GM19239 (cell line): ENCODE measurements around the gene NEDD4L.
"Not testable (repeated sequence)": the region's sequence is repeated elsewhere in the genome, so short reads cannot be mapped to it uniquely, and the experiment has no call there.

Experiments used
- DNase-seq: peaks from one replicate; pipeline ENCODE4 v3.0.0; 2011; ENCODE audit warnings: low spot score; ENCODE audit not compliant: insufficient read length
- FAIRE-seq: peaks from 2 replicates; lab custom pipeline; 2011; peaks lifted over from hg19 to GRCh38; lab: Jason Lieb, UNC

Gene NEDD4L

DNA sequence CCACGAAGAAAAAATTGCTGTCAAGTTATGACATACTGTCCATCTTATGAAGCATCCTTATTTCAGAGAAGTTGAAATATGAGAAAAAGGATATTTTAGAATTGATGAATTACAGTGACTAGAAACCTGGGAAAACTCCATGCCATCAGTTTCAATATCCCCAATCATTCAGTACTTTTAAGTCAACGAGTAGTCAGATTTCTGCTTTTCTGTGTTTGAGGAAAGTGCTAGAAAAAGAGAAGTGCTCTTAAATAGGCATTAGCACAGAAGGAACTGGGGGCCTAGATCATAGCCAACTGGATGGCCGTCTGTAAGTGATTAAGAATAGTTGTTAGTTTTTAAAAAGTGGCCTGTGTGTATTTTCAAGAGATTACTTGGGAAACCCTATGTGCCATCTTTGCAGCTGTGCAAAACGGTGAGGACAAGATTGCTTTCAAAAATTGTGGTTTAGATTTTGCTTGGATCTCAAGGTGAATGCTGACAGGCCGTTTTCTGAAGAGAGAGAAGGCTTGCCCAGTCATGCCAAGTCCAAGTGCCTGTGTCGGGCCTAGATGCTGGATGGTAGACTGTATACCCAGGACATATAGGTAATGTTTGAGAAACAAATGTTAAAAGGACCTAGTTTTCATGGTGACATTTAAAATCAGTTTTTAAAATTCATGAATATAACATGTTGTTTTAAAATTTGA, 5.1 kb downstream of the NEDD4L start:
- peak; percentile 21 for FAIRE-seq
- DNase-seq: no peak

DNA sequence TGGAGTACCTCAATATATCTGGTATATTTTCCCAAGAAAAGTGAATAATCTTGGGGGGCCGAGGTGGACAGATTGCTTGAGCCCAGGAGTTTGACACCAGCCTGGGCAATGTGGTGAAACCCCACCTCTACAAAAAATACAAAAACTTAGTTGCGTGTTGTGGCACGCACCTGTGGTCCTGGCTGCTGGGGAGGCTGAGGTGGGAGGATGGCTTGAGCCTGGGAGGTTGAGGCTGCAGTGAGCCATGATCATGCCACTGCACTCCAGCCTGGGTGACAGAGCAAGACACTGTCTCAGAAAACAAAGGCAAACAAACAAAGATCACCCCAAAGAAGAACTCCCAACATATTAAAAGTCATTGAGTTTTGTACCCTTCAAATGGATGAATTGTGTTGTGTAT, 6.9 kb downstream of the NEDD4L start:
- not testable (repeated sequence) for DNase-seq, FAIRE-seq

DNA sequence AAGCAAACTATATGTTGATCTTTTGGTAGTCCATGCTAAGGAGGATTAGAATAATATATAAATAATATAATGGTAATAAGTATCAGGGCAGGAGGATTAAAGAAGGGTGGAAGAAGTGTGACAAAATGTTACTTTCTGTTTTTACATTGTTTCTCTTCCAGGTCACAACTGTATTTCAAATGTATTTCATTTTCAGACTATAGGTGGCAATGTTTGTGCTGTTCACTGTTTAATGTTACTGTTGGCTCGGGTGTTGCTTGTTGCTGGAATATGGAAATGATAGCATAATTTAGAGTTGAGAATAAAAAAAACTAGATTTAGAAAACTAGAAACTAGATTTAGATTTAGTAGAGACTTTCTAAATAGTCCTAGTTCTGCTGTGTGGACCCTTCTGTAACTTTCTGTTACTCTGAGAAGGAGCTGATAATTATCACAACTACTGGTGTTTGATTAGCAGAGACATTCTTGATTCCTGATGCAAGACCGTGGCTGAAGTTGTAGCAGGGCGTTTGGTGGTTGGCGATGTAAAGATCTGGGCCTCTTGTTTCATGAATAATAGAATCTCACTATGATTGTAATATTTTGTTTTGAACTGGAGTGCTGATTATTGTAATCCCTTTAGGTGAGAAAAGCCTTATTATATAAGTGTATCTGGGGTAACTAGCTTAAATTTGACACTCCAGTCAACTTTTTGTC, 7.9 kb downstream of the NEDD4L start:
- DNase-seq (peak; percentile 30), FAIRE-seq (peak; percentile 76)

DNA sequence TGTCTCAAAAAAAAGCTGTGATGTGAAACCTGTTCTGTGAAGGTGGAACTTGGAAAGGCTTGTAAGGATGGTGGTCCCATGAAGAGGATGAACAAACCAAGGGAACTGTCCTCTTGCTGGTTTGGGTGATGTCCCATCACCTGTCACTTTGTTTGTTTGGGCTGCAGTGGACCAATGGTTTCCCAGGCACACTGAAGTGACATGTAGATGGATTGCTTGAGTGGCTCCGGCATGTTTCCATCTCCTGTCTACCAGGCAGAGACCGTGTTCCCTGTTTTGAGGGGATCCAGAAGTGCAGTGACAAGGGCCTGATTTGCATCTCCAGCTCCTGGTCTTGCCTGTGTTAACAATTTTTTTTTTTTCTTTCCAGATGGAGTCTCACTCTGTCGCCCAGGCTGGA, 8.9 kb downstream of the NEDD4L start:
- DNase-seq (no peak), FAIRE-seq (no peak)

DNA sequence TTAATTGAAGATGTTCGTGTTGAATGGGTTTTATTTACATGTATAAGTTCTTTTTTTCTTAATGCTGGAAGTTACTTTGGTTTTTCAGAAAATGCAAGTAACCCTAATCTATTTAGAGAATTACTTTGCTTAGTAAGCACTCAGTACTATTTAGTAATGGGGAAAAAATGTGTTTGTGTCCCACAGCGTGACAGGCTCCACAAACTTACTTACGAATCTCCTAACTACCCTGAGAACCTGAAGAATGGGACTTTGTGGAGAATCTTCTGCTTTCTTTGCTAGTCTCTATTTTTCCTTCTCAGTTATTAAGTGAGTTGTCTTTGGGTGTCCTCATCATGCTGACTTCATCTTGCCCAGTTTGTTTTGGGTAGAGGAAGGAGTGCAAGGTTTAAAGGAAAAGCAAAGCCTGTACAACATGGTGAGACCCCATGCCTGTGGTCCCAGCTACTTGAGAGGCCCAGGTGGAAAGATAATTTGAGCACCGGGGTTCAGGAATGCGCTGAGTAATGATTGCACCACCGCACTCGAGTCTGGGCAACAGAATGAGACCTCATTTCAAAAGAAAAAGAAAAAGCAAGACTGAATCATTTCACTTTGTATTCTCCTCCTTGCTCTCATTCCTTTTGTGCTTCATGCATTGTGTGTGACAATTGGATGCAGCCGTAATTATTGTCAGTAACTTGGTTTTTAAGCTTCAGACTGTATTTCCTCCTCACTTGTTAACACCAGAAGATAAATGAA, 10.2 kb downstream of the NEDD4L start:
- FAIRE-seq (no peak), DNase-seq (no peak)

DNA sequence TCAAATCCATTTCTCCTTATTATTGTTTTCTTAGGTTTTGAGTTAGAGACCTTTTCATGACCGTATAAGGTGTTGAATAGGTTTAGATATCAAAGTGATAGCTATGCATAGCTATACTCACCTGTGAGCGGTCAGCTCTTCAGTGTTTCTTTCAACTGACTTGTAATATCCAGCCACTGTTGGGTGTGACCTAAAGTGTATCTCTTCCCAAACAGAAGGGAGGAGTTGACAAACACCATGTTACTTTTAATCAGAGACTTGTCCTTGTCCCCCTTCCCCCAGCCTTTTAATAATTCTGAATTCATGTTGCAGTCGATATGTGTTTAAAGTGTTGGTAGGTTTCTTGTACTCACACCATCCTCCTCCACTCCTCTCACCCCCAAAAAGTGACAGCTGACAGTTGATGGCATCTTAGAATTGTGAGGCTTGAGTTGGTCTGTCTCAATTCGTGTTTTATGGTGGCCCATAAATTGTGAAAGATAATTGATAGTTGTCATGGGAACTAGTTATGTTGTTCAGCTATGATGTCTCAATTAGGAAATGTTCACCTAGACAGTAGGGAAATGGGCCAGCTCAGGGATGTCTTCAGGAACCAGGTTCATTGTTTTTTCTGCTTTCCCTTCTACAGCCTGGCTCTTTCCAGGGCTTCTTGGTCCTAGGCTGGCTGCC, 12.0 kb downstream of the NEDD4L start:
- no peak for FAIRE-seq
- DNase-seq: no peak

DNA sequence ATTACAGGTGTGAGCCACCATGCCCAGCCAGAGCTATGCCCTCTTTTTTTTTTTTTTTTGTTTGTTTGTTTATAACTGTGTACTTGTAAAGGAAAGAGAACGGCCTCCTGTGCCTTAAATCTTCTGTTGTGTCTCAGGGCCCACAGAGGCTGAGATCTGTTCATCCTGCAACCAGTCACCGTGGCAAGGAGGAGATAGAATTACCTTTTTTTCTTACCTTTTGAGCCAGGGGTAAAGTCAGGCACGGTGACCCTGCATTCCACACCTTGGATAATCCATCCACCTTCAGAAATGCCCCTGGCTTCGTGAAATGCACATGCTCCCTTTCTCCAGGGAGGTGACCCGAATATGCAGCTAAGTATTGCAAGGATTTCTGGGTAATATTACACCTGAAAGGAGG, 12.8 kb downstream of the NEDD4L start:
- no peak for DNase-seq
- no peak for FAIRE-seq

DNA sequence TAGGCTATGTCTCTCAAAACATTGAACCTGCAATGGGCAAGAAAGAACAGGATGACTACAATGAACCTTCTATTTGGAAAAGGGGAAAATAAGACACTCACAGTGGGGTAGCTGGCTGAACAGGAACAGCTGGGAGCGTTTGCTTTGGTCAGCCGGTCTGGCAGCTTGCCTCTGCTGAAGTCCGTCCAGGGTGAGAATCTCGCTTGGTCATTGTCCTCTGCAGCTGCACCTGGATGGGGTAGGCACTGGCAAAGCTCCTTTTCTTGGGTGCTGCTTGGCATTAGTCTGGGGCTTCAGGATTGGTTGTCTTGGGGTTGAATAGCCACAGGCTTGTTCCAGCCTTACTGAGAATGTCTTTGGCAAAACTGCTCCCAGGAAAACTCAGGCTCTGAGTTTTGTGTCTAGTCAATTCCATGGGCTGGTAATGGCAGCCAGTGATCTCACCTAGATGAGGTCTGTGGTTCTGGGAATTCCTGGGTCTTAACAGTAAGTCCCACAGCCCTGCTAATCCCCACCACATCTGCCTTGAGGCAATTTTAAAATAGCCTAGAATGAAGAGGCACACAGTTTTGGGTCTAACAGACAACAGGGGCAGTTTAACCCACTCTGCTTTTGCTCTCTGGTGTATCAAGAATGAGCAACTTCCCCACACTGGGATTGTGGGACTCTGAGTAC, 13.4 kb downstream of the NEDD4L start:
- no peak for DNase-seq
- FAIRE-seq: no peak

DNA sequence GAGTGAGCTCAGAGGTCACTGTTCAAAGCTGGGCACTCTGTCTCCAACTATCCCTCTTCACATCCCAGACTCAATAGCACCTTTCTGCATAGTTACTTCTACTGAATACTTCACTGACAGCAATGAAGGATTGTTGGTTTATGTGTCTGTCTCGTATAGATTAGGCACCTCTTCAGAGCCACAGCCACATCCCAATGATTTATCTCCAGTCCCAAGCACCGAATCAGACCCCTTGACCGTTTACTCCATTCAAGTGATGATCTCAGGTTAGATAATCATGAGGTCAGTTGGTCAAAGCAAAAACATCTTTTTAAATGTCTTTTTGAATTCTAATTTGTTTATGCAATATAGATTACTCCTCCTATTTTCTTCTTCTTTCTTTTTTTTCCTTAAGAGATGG, 14.7 kb downstream of the NEDD4L start:
- DNase-seq (no peak), FAIRE-seq (no peak)

DNA sequence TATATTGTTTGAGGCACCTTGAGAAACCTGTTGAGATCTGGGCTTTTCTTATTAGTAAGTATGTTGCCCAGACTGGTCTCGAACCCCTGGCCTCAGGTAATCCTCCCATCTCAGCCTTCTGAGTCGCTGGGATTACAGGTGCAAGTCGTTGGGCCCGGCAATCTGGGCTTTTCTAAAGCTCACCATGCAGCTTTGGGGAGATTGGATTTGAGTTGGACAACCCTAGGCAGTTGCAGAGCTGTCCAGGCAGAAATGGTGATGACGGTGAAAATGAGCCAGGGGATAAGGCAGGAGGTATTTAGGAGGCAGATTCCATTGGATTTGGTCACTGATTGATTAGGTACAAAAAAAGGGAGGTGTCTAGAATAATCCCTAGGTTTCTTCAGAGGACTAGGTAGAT, 16.2 kb downstream of the NEDD4L start:
- DNase-seq (no peak), FAIRE-seq (no peak)

DNA sequence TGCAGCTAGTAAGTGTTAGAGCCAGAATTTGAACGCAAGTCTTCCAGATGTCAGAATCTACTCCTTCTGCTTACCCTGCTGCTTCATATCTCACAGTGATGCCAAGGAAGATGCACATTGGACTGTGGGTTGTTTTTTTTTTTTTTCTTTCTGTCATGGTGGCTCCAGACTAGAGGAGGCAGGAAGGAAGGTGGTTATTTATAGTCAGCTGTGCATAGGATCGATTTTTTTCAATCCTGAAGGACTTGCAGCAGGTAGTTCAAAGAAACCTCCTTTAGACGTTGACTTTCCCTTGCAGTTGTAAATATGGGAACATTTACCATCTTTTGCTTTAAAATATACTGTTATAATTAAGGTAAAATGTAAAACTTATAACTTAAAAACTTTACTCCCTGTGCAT, 17.3 kb downstream of the NEDD4L start:
- FAIRE-seq (no peak), DNase-seq (no peak)

DNA sequence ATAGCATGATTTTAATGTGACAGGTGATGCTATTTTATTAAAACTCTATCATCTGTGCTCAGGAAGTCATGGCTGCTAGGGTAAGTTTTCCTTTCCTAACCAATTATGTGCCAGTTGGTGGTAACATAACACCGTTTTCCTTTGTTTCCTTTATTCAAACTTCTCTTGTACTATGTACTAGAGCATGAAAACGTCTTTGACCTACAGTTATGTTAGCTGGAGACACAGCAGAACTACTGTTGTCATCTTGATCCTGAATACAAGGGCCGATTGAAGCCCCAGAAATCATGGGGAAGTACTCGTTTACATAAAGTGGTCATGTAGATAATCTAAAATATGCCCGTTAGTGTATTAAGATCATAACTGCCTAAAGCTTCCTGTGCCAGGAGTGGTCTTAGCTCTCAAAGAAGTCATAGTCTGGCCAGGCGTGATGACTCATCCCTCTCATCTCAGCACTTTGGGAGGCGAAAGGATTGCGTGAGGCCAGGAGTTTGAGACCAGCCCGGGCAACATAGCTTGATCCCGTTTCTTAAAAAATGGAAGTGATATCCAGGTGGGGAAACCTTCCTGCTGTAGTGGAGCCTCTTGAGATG, 20.5 kb downstream of the NEDD4L start:
- no peak for FAIRE-seq
- DNase-seq: no peak

DNA sequence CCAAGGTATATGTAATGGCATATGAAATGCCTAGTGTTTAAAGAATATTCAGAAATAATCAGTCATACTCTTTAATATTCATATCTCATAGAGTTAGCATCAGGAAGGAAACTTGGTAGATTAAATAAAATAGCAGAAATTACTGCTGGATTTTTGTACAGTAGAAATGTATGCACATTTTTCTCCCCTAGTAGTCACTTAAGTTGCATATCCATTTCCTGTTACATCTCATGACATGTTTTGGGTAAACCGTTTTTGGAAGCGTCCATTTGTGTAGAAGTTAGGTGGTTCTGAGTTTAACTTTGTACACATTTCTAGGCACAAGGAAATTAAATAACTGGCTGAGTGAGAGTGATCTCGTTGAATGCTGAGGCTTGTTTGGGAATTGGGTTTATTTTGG, 21.9 kb downstream of the NEDD4L start:
- no peak for DNase-seq
- FAIRE-seq: no peak

DNA sequence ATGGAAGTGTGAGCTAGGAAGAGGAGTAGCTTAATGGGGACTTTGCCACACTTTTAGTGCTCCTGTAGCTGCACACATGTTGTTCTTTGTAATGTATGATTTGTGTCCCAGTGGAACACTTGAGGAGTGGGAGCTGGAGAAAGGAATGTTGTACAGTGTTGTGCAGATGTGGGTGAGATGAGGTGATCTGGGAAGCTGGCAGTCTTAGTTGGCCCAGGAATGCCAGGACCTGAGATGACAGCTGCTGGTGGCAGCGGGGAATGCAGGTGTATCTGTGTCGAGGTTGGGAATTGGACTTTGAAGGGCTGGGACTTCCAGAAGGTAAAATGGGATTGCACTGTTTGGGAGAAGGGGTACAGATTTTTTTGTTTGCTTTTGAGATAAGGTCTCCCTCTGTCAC, 23.6 kb downstream of the NEDD4L start:
- peak; percentile 21 for FAIRE-seq

DNA sequence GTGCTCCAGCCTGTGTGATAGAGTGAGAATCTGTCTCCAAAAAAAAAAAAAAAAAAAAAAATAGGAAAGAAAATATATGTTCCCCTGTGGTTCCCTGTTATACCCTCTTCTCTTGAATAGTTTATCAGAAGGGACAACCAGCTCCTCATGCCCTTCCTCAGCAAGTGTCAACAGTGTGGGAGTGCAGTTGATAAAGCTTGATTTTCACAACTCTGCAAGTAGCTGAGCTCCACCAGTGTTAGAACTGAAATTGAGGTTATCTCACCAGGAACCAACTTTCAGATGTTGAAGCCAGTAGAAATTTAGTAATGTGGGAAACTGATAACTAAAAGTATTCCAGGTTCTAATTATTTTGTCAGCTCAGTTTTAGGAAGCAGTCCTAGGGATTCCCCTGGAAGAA, 25.1 kb downstream of the NEDD4L start:
- FAIRE-seq: peak; percentile 55

More for the DNA sequence above, 23.6 kb downstream of the NEDD4L start:
- DNase-seq: no peak

DNA sequence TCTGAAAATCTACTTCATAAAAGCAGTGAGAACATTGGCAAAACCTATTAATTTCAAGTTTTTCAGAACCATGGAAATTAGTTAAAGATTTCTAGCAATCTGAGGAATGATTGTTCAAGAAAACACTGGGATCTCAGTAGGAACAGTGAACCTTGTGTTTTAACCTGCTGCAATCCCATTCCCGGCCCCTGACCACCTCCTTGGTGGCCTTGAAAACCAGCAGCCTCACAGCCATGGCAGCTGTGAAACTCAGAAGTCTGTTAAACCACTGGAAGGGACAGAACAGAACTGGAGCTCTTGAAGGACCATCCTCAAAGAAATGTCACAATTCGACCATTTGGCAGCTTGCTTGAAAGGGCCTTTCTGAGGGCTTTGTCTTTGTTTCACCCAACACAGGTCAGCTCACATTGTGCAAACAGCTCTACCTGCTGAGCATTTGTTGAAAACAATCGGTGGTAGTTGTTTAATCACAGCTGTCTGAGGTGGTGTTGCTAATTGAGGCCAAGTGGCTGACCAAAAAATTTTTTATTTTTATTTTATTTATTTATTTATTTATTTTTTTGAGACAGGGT, 25.8 kb downstream of the NEDD4L start:
- no peak for FAIRE-seq
- DNase-seq: no peak

More for the DNA sequence above, 25.1 kb downstream of the NEDD4L start:
- no peak for DNase-seq

DNA sequence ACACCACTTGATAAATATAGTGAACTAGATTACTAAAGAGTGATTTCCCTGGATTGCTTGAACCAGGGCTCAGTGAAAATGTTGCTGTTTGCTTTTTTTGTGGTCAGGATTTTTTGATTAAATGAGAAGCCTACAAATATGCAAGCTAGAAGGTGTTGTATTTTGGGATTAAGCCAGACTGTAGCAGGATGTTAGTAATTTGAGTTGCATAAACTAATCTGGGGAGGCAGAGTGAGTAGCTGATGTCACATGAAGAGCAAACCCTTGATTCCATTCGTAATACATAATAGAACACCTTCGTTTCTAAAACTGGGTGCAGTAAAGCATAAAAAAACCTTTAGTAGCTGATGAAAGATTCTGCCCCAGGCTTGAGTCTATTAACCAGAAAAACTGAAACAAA, 32.0 kb downstream of the NEDD4L start:
- FAIRE-seq (no peak), DNase-seq (no peak)

DNA sequence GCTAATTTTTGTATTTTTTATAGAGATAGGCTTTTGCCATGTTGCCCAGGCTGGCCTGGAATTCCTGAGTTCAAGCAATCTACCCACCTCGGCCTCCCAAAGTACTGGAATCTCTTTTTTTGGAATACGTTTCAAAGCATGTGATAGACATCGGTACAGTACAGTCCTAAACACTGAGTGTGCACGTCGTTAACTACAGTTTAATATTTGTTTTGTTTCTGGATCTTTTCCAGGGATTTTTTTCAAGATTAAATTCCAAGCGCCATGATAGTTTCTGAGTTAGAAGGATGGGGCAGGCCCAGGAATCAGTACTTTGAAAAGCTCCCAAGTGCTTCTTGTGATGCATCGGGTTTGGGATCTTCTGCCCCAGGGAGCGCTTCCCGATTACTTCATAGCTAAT, 33.3 kb downstream of the NEDD4L start:
- no peak for DNase-seq
- FAIRE-seq: no peak

DNA sequence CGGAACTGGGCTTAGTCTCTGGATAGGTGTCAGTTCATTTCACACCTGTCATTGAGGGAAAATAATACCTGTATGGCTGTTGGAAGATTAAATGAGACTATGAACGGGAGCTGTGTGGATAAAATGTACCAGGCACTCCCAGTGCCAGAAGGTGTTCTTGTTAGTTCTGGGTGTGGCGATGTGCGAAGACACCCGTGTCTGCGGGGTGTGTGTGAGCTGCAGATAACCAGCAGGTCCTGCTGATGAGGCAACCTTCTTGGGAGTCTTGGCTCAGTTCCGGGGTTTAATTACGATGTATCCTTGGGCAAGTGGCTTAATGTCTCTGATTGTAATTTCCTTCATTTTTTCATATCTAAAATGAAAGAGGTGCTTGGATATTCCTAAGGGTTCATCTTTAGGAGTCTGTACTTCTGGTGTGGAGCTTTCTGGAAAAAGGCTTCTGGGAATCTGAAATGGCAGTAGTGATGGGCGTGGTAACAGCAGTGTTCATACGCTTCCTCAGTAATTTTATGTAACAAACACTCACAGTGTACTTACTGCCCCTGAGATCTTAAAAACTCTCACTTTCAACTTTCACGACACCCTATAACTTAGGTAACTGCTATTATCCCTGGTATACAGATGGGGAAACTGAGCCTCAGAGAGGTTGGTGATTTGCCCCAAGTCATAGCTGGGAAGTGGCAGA, 35.0 kb downstream of the NEDD4L start:
- DNase-seq (no peak), FAIRE-seq (no peak)
